Mammary epithelial cell (primary cell): ENCODE measurements around the gene M6PR.
"Not testable (repeated sequence)": the region's sequence is repeated elsewhere in the genome, so short reads cannot be mapped to it uniquely, and the experiment has no call there.

Experiments
- CTCF ChIP-seq, 2 donors: IDR thresholded peaks in 1 of 2; conservative IDR thresholded peaks in 1 of 2; 2 replicates each; pipeline ENCODE4 v1.5.1; 2011 to 2012; ENCODE audit warnings: inconsistent platforms in 2 of 2, low read length in 2 of 2, mild to moderate bottlenecking in 2 of 2, control low read depth in 1 of 2, low read depth in 1 of 2; ENCODE audit not compliant: insufficient read depth in 1 of 2; ENCODE audit errors: extremely low read depth in 1 of 2
- EZH2 ChIP-seq: IDR thresholded peaks from 2 replicates; pipeline ENCODE4 v1.6.1; 2012; ENCODE audit warnings: low read length, inconsistent platforms, borderline replicate concordance

DNA sequence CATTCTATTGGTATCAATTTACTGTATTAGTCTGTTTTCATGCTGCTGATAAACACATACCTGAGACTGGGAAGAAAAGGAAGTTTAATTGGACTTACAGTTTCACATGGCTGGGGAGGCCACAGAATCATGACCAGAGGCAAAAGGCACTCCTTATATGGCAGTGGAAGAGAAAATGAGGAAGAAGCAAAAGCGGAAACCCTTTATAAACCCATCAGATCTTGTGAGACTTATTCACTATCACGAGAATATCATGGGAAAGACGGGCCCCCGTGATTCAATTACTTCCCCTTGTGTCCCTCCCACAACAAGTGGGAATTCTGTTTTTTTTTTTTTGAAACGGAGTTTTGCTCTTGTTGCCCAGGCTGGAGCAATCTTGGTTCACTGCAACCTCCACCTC is 46.7 kb downstream of the M6PR start:
- TF ChIP-seq CTCF (conservative IDR thresholded peaks at IDR 0.05 in 1 of 2, IDR thresholded peaks at IDR 0.05 in 1 of 2; ENCODE audit: extremely low read depth in 1 of 2, insufficient read depth in 1 of 2, low read depth in 1 of 2, low read length in 2 of 2); EZH2: not testable (repeated sequence)
